ENCODE measurements around the gene SMO.
"Not testable (repeated sequence)": the region's sequence is repeated elsewhere in the genome, so short reads cannot be mapped to it uniquely, and the experiment has no call there.

The SMO gene

GRCh38 chr7:129240119-129240820 is 51.8 kb downstream of the SMO start:
- no peak for DNase-seq (ENCODE audit: low read depth in 2 of 2)

GRCh38 chr7:129244220-129244619 is 55.8 kb downstream of the SMO start:
- DNase-seq (ENCODE audit: low read depth in 2 of 2) = no peak

- no peak for DNase-seq (ENCODE audit: low read depth in 2 of 2)
Observed at GRCh38 chr7:129245533-129245932, 57.1 kb downstream of the SMO start.

GRCh38 chr7:129247087-129247486 is 58.7 kb downstream of the SMO start:
- DNase-seq (ENCODE audit: low read depth in 2 of 2) = no peak

GRCh38 chr7:129252128-129252527 is 63.7 kb downstream of the SMO start:
- no peak for DNase-seq (ENCODE audit: low read depth in 2 of 2)

- not testable (repeated sequence) for DNase-seq (ENCODE audit: low read depth in 2 of 2)
Observed at GRCh38 chr7:129252603-129253002, 64.2 kb downstream of the SMO start.

- no peak for DNase-seq (ENCODE audit: low read depth in 2 of 2)
Observed at GRCh38 chr7:129255800-129256199, 67.4 kb downstream of the SMO start.

- DNase-seq (ENCODE audit: low read depth in 2 of 2) = no peak
Observed at GRCh38 chr7:129256221-129256620, 67.8 kb downstream of the SMO start.

- no peak for DNase-seq (ENCODE audit: low read depth in 2 of 2)
Observed at GRCh38 chr7:129257168-129257567, 68.7 kb downstream of the SMO start.

GRCh38 chr7:129258649-129259389 is 70.4 kb downstream of the SMO start:
- DNase-seq (ENCODE audit: low read depth in 2 of 2) = no peak

- DNase-seq (ENCODE audit: low read depth in 2 of 2) = no peak
Observed at GRCh38 chr7:129262324-129262723, 73.9 kb downstream of the SMO start.

All from stimulated activated CD8-positive, alpha-beta memory T cell treated with anti-CD3 and anti-CD28 coated beads, Interleukin-7, amount 100 ng/mL, for 4 hours (primary cell).